HK-2 (cell line): ENCODE data around the gene OR4A15.

Source experiments
- DNase-seq: peaks from one replicate; pipeline ENCODE4 v3.0.0-alpha.2; 2018; ENCODE audit not compliant: unreplicated experiment

OR4A15 gene

GRCh38 chr11:55367674-55368073 is at the start of gene OR4A15:
Gene OR4A15, plus strand, starts transcription at chr11:55367974. Its CDS starts 0 bp downstream, at chr11:55367974.
- DNase-seq = no peak

DNA sequence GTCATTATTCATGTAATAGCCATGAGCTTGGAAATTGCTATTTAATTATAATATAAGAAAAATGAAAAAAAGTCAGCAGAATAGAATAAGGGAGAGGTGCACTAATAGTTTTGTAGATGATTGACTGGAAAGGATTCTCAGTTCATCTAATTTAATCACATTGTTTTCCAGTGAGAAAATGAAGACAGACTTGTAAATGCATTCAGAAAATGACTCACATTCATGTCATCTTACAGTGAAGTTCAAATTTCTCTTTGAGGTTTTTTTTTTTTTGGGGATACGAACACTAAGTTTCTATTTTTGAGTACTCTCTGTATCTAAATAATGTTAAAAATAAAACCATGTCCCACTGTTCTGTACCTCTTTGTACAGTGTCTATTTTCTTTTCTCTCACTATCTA is 43.3 kb upstream of the OR4A15 start:
- no peak for DNase-seq

- DNase-seq = no peak
Measured at GRCh38 chr11:55342901-55343300, 24.9 kb upstream of the OR4A15 start, which contains the start of gene OR4A16. Gene OR4A16, plus strand, starts transcription at chr11:55343201. Its CDS starts 0 bp downstream, at chr11:55343201.

DNA sequence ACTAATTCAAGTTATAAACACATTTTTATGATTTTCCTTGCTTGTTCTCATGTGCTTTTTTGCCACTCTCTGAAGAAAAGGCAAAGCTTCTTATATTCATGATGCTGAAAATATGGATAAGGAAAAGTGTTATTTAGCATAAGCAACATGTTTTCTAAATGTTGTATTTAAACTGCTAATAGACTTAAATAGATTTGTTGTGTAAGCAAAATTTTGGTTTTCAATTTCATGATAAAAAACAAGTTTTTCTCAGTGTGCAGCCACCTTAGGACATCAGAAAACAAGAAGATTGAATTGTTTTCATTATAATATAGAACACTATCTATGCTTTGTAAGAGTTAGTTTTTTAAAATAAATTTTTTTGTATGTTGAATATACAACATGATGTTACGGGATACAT is 22.5 kb upstream of the OR4A15 start:
- DNase-seq = no peak

DNA sequence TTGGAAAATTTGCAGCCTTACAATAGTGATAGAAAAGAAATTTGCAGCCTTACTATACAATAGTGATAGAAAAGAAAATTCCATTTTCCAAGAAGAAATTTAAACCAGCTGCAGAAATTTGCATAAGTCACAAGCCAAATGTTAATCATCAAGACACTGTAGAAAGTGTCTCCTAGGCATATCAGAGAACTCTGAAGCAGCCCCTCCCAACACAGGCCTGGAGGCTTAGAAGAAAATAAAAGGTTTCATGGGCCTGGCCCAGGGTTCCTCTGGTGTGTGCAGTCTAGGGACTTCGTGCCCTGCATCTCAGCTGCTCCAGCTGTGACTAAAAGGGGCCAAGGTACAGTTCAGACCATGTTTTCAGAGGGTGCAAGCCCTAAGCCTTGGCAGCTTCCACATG is 18.7 kb upstream of the OR4A15 start:
- no peak for DNase-seq

DNA sequence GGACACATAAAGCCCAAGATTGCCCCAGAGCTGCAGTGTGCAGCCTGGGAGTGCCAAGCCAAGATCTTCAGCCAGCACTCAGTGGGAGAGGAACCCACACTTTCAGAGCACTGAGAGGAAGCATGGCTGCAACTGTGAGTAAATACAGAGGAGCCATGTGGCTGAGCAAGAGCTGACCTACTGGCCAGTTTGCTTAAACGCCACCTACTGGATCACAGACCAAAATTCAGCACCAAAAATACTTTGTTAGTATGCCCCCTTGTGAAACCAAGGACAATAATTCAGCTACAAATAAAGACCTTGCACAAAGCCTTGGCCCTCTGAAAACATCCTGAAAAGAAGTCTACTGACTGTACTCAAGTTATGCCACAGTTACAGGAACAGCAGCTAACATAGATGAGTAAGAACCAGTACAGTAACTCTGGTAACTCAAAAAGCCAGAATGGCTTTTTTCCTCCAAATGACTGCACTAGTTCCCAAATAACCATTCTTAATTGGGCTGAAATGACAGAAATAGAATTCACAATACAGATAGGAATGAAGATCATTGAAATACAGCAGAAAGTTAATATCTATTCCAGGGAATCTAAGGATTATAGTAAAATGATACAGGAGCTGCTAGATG is 10.1 kb upstream of the OR4A15 start:
- DNase-seq = no peak

DNA sequence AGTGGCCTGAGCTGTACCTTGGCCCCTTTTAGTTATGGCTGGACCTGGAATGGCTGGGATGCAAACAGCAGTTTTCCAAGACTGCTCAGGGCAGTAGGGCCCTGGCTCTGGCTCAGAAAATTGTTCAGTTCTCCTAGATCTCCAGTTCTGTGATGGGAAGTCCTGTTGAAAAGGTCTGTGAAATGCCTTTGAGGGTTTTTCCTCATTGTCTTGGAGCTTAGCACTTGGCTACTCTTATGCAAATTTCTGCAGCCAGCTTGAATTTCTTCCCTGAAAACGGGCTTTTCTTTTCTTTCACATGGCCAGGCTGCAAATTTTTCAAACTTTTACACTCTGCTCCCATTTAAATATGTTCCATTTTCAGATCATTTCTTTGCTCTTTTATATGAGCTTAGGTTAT is 33.2 kb downstream of the OR4A15 start:
- DNase-seq = no peak
